OCI-LY7 (cell line): ENCODE measurements around the gene MCEE.
"Not testable (repeated sequence)": the region's sequence is repeated elsewhere in the genome, so short reads cannot be mapped to it uniquely, and the experiment has no call there.

Experiments
- EZH2phosphoT487 ChIP-seq: fragments of 200-600 bp; sonication (generic); IDR thresholded peaks from 2 replicates; pipeline ENCODE4 v1.6.1; 2018; ENCODE audit warnings: low read depth, borderline replicate concordance, mild to moderate bottlenecking, mixed run types, antibody characterized with exemption, low read length, moderate library complexity, mixed read lengths
- TF ChIP-seq, protein P1 (sequence below): fragments of 200-600 bp; sonication (generic); conservative IDR thresholded peaks from 2 replicates; pipeline ENCODE4 v1.5.1; 2014; ENCODE audit warnings: mild to moderate bottlenecking, antibody characterized with exemption, low read length, moderate library complexity, mixed read lengths

DNA sequence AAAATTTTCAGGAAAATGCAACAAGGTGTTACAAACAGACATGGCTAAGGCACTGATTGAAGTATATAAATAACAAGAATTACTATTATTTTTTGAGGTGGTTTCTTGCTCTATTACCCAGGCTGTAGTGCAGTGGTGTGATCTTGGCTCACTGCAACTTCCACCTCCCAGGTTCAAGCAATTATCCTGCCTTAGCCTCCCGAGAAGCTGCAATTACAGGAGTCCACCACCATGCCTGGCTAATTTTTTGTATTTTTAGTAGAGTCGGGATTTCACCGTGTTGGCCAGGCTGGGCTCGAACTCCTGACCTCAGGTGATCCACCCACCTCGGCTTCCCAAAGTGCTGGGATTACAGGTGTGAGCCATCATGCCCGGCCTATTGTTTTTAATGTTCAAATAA lies 23.6 kb downstream of the MCEE start:
- TF ChIP-seq, protein P1, sequence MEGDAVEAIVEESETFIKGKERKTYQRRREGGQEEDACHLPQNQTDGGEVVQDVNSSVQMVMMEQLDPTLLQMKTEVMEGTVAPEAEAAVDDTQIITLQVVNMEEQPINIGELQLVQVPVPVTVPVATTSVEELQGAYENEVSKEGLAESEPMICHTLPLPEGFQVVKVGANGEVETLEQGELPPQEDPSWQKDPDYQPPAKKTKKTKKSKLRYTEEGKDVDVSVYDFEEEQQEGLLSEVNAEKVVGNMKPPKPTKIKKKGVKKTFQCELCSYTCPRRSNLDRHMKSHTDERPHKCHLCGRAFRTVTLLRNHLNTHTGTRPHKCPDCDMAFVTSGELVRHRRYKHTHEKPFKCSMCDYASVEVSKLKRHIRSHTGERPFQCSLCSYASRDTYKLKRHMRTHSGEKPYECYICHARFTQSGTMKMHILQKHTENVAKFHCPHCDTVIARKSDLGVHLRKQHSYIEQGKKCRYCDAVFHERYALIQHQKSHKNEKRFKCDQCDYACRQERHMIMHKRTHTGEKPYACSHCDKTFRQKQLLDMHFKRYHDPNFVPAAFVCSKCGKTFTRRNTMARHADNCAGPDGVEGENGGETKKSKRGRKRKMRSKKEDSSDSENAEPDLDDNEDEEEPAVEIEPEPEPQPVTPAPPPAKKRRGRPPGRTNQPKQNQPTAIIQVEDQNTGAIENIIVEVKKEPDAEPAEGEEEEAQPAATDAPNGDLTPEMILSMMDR = not testable (repeated sequence)
- TF ChIP-seq EZH2phosphoT487 = not testable (repeated sequence)
